ENCODE results near the gene SPRN.
"Not testable (repeated sequence)": the region's sequence is repeated elsewhere in the genome, so short reads cannot be mapped to it uniquely, and the experiment has no call there.

The SPRN gene

DNA sequence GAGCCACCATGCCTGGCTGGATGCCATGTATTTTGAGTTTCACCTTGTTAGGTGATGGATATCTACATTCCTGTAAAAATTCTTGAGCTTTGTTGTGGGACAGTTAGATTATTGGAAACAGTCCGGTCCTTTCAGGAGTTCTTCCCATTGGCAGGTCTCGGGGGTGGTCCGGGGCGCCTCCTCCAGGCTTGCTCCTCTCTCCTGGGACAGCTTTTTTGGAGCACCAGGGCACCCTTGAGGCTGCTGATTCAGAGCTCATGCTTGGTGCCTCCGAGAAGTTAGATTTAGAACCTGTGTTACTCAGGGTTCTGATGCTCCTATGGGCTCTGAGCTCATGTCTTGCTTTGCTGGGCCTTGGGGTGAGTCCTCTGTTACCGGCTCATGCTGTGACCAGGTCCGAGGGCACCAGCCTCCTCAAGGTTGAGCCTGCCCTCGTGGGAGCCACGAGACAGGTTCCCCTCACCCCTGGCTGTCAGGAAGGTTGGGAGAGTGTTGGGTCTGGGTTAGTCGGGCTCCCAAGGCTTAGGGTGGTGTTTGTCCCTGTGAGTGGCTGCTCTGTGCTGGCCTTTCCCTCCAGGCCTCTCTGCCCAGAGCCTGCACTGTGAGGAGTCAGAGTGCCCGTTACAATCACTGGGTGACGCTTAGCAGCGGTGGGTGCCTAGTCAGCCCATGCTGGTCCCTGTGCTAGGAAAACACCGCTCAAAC is 6.0 kb downstream of the SPRN start:
- Histone ChIP-seq H2AFZ (ENCODE audit: low read length, unreplicated experiment) (no peak overlapping the region), H3K4me3 (ENCODE audit: low read depth, low read length) (no peak overlapping the region), H3K36me3 (ENCODE audit: insufficient read depth, low read length) (peaks cover 10% of the 10 kb centered on the region), H3K79me2 (ENCODE audit: control insufficient read depth, insufficient read depth, low read length, unreplicated experiment) (peaks cover 7% of the 10 kb centered on the region), H3K27me3 (ENCODE audit: insufficient read depth, low read length) (peaks cover 6% of the 10 kb centered on the region; the same call in 1 of the 2 replicates), H3K4me1 (ENCODE audit: control insufficient read depth, insufficient read depth, low read length, unreplicated experiment) (no peaks in the 10 kb centered on the region), H3K27ac (ENCODE audit: low read depth, low read length) (no peak overlapping the region)

DNA sequence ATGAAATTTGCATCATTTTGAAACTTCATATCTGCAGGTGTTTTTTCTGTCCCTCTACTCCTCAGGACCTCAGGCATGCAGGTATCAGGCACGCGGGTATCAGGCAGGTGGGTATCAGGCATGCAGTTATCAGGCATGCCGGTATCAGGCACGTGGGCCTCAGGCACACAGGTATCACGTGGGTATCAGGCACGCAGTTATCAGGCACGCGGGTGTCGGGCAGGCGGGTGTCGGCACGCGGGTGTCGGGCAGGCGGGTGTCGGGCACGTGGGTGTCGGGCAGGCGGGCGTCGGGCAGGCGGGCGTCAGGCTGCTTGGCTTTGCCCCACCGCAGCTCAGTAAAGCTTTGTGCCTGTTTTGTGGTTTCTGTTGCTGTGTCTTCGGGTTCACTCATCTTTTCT is 8.7 kb downstream of the SPRN start:
- Histone ChIP-seq H3K4me3 (ENCODE audit: low read depth, low read length) (no peak overlapping the region), H3K4me1 (ENCODE audit: control insufficient read depth, insufficient read depth, low read length, unreplicated experiment) (no peaks in the 10 kb centered on the region), H3K36me3 (ENCODE audit: insufficient read depth, low read length) (peaks cover 37% of the 10 kb centered on the region), H3K79me2 (ENCODE audit: control insufficient read depth, insufficient read depth, low read length, unreplicated experiment) (peaks cover 14% of the 10 kb centered on the region), H3K27ac (ENCODE audit: low read depth, low read length) (no peak overlapping the region), H2AFZ (ENCODE audit: low read length, unreplicated experiment) (no peak overlapping the region), H3K27me3 (ENCODE audit: insufficient read depth, low read length) (no peaks in the 10 kb centered on the region)

DNA sequence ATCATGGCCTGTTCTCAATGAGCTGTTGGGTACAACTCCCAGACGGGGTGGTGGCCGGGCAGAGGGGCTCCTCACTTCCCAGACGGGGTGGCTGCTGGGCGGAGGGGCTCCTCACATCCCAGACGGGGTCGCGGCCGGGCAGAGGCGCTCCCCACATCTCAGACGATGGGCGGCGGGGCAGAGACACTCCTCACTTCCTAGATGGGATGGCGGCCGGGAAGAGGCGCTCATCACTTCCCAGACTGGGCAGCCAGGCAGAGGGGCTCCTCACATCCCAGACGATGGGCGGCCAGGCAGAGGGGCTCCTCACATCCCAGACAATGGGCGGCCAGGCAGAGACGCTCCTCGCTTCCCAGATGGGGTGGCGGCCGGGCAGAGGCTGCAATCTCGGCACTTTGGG is 10.0 kb downstream of the SPRN start:
- H3K4me3 ChIP-seq (ENCODE audit: low read depth, low read length); H3K27me3 ChIP-seq (ENCODE audit: insufficient read depth, low read length); H3K27ac ChIP-seq (ENCODE audit: low read depth, low read length); H3K4me1 ChIP-seq (ENCODE audit: control insufficient read depth, insufficient read depth, low read length, unreplicated experiment); H2AFZ ChIP-seq (ENCODE audit: low read length, unreplicated experiment): not testable (repeated sequence)
- Histone ChIP-seq H3K36me3 (ENCODE audit: insufficient read depth, low read length) (peaks cover 49% of the 10 kb centered on the region), H3K79me2 (ENCODE audit: control insufficient read depth, insufficient read depth, low read length, unreplicated experiment) (peaks cover 20% of the 10 kb centered on the region)

DNA sequence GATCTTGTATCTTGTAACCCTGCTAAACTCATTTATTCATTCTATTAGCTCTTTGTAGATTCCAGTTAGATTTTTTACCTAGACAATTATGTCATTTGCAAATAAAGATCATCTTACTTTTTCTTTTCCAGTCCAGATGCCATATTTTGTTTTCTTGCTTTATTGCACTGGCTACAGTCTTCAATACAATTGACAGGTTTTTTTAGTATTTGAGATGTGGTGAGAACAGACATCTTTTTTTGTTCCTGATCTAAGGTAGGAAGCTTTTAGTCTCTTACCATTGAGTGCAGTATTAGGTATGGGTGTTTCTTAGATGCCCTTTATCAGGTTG is 12.1 kb downstream of the SPRN start:
- H3K4me3 ChIP-seq (ENCODE audit: low read depth, low read length), result no peak overlapping the region
- no peaks in the 10 kb centered on the region for H3K4me1 ChIP-seq (ENCODE audit: control insufficient read depth, insufficient read depth, low read length, unreplicated experiment)
- no peaks in the 10 kb centered on the region for H3K27me3 ChIP-seq (ENCODE audit: insufficient read depth, low read length)
- peaks cover 67% of the 10 kb centered on the region for H3K36me3 ChIP-seq (ENCODE audit: insufficient read depth, low read length)
- no peak overlapping the region for H3K27ac ChIP-seq (ENCODE audit: low read depth, low read length)
- peaks cover 37% of the 10 kb centered on the region for H3K79me2 ChIP-seq (ENCODE audit: control insufficient read depth, insufficient read depth, low read length, unreplicated experiment)
- H2AFZ ChIP-seq (ENCODE audit: low read length, unreplicated experiment), result no peak overlapping the region

DNA sequence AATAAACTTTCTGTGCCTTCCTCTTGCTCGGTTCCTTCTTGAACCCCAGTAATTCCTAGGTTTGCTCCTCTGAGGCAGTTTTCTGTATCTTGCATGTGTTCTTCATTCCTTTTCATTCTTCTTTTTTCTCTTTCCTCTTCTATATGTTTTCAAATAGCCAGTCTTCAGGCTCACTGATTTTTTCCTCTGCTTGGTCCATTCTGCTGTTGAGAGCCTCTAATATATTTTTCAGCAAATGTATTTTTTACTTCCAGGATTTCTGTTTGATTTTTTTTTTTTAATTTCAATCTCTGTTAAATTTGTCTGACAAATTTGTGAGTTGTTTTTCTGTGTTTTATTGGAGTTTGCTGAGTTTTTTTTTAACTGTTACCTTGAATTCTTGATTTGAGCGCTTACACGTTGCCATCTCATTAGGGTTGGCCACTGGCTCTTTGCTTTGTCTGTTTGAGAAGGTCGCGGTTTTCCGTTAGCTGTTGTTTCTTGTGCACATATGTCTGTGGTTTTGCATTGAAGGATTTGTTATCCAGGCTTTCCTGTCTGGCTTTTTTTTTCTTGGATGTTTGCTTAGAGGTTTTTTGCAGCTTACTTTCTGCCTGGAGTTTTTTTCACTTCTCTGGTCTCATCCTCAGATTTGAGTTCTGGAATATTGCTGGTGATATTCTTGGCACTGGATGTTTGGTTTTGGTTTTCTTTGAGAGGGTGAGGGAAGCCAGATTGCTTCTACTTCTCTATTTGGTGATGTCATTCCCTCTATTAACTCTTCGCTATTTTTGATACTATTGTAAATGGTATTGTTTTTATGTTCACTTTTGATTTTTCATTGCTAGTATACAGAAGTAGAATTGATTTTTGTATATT is 12.7 kb downstream of the SPRN start:
- no peak overlapping the region for H3K27ac ChIP-seq (ENCODE audit: low read depth, low read length)
- H3K79me2 ChIP-seq (ENCODE audit: control insufficient read depth, insufficient read depth, low read length, unreplicated experiment), result peaks cover 42% of the 10 kb centered on the region
- peaks cover 67% of the 10 kb centered on the region for H3K36me3 ChIP-seq (ENCODE audit: insufficient read depth, low read length)
- no peak overlapping the region for H2AFZ ChIP-seq (ENCODE audit: low read length, unreplicated experiment)
- no peaks in the 10 kb centered on the region for H3K4me1 ChIP-seq (ENCODE audit: control insufficient read depth, insufficient read depth, low read length, unreplicated experiment)
- no peak overlapping the region for H3K4me3 ChIP-seq (ENCODE audit: low read depth, low read length)
- no peaks in the 10 kb centered on the region for H3K27me3 ChIP-seq (ENCODE audit: insufficient read depth, low read length)

DNA sequence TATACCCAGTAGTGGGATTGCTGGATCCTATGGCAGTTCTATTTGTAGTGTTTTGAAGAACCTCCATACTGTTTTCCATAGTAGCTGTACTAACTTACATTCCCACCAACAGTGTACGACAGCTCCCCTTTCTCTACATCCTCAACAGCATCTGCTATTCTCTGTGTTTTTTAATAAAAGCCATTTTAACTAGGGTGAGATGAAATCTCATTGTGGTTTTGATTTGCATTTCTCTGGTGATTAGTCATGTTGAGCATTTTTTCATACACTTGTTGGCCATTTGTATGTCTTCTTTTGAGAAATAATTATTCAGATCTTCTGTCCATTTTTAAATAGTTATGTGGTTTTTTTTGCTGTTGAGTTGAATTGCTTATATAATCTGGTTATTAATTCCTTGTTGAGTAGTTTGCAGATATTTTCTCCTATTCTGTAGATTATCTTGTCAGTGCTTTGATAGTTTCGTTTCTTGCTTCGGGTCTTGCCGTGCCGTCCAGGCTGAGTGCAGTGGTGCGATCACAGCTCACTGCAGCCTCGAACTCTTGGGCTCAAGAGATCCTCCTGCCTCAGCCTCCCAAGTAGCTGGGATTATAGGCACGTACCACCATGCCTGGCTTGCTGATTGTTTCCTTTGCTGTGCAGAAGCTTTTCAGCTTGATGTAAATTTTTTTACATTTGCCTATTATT is 18.4 kb downstream of the SPRN start:
- Histone ChIP-seq H3K36me3 (ENCODE audit: insufficient read depth, low read length) (peaks cover 46% of the 10 kb centered on the region), H3K4me3 (ENCODE audit: low read depth, low read length) (no peak overlapping the region), H3K27me3 (ENCODE audit: insufficient read depth, low read length) (no peaks in the 10 kb centered on the region), H2AFZ (ENCODE audit: low read length, unreplicated experiment) (no peak overlapping the region), H3K27ac (ENCODE audit: low read depth, low read length) (peak overlapping the region; percentile 13; the same call in 1 of the 2 replicates), H3K79me2 (ENCODE audit: control insufficient read depth, insufficient read depth, low read length, unreplicated experiment) (peaks cover 38% of the 10 kb centered on the region), H3K4me1 (ENCODE audit: control insufficient read depth, insufficient read depth, low read length, unreplicated experiment) (peaks cover 14% of the 10 kb centered on the region)

DNA sequence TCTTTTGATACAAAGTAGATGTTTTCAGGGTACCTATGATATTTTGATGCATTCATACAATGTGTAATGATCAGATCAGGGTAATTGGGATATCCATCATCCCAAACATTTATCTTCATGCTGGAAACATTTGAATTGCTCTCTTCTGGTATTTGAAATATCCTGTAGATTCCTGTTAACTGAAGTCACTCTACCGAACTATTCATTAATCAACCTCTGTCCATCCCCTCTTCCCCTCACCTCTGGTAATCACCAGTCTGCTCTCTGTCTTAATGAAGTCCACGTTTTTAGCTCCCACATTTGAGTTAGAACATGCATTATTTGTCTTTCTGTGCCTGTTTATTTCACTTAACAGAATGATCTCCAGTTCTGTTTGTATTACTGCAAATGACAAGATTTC is 19.2 kb downstream of the SPRN start:
- Histone ChIP-seq H3K79me2 (ENCODE audit: control insufficient read depth, insufficient read depth, low read length, unreplicated experiment) (peaks cover 36% of the 10 kb centered on the region), H2AFZ (ENCODE audit: low read length, unreplicated experiment) (no peak overlapping the region), H3K4me3 (ENCODE audit: low read depth, low read length) (no peak overlapping the region), H3K4me1 (ENCODE audit: control insufficient read depth, insufficient read depth, low read length, unreplicated experiment) (peaks cover 14% of the 10 kb centered on the region), H3K27me3 (ENCODE audit: insufficient read depth, low read length) (no peaks in the 10 kb centered on the region), H3K27ac (ENCODE audit: low read depth, low read length) (peak overlapping the region; percentile 13; the same call in 1 of the 2 replicates), H3K36me3 (ENCODE audit: insufficient read depth, low read length) (peaks cover 43% of the 10 kb centered on the region)

DNA sequence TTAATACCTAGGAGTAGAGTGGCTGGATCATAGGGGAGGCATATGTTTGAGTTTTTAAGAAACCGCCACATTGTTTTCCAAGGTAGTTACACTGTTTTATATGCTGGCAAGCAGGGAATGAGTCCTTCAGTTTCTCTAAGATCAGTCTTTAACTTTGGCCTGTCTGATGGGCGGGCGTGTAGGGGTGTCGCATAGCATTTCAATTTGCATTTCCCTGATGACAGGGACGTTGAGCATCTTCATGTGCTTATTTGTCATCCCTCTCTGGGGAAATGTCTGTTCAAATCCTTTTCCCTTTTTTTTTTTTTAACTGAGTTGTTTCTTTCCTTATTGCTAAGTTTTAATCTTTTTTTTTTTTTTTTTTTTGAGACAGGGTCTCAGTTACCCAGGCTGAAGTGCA is 20.6 kb downstream of the SPRN start:
- Histone ChIP-seq H3K27me3 (ENCODE audit: insufficient read depth, low read length) (no peaks in the 10 kb centered on the region), H3K4me3 (ENCODE audit: low read depth, low read length) (no peak overlapping the region), H3K4me1 (ENCODE audit: control insufficient read depth, insufficient read depth, low read length, unreplicated experiment) (peaks cover 14% of the 10 kb centered on the region), H2AFZ (ENCODE audit: low read length, unreplicated experiment) (no peak overlapping the region), H3K36me3 (ENCODE audit: insufficient read depth, low read length) (peaks cover 32% of the 10 kb centered on the region), H3K79me2 (ENCODE audit: control insufficient read depth, insufficient read depth, low read length, unreplicated experiment) (peaks cover 33% of the 10 kb centered on the region), H3K27ac (ENCODE audit: low read depth, low read length) (no peak overlapping the region)

DNA sequence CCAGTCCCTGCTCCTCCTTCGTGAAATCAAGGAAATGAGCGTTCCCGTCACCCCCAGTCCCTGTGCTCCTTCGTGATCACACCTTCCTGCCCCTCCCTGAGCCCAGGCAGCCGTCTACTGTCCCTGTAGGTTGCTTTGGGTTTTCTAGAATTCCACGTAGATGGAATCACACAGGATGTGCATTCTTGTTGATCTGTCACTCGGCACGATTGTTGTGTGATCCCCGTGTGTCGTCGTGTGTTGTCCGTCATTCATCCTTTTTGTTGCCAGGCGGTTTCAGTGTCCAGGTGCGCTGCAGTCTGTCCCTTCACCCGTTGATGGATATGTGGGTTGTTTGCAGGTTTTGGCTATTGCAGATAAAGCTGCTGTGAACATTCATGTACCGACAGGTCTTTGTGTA is 21.1 kb downstream of the SPRN start:
- H3K4me3 ChIP-seq (ENCODE audit: low read depth, low read length), result no peak overlapping the region
- peaks cover 33% of the 10 kb centered on the region for H3K79me2 ChIP-seq (ENCODE audit: control insufficient read depth, insufficient read depth, low read length, unreplicated experiment)
- H3K27ac ChIP-seq (ENCODE audit: low read depth, low read length), result no peak overlapping the region
- peaks cover 28% of the 10 kb centered on the region for H3K36me3 ChIP-seq (ENCODE audit: insufficient read depth, low read length)
- peaks cover 14% of the 10 kb centered on the region for H3K4me1 ChIP-seq (ENCODE audit: control insufficient read depth, insufficient read depth, low read length, unreplicated experiment)
- H3K27me3 ChIP-seq (ENCODE audit: insufficient read depth, low read length), result no peaks in the 10 kb centered on the region
- no peak overlapping the region for H2AFZ ChIP-seq (ENCODE audit: low read length, unreplicated experiment)

DNA sequence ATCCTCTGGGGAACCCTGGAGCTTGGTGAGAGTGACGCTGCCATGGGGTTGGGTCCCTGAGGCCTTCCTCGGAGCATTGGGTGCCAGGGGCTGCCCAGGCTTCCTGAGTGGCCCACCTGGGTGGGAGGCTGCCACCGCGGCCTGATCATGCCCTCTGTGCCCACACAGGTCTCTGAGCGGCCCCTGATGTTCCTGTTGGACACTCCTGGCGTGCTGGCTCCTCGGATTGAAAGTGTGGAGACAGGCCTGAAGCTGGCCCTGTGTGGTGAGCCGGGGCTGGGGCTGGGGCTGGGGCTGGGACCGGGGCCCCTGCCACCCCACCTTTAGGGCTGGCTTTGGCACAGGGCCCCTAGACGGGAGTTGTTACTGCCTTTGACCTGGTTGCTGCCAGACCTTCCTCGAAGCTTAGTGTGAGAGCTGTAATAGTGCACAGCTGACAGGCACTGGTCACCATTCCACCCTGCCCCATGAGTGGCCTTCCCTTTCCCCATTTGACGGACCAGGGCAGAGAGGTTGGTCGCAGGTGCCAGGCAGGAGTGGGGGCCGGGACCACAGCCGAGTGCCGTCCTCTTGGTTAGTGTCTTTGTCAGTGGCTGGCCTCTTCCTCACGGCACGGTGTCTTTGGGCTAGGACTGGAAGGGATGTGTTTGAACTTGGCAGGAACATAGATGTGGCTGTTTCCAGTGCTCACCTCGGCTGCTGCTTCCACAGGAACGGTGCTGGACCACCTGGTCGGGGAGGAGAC is 22.3 kb downstream of the SPRN start:
- peaks cover 20% of the 10 kb centered on the region; the same call in 1 of the 2 replicates for H3K36me3 ChIP-seq (ENCODE audit: insufficient read depth, low read length)
- no peaks in the 10 kb centered on the region for H3K27me3 ChIP-seq (ENCODE audit: insufficient read depth, low read length)
- H3K4me1 ChIP-seq (ENCODE audit: control insufficient read depth, insufficient read depth, low read length, unreplicated experiment), result peaks cover 14% of the 10 kb centered on the region
- H3K4me3 ChIP-seq (ENCODE audit: low read depth, low read length), result no peak overlapping the region
- no peak overlapping the region for H3K27ac ChIP-seq (ENCODE audit: low read depth, low read length)
- H3K79me2 ChIP-seq (ENCODE audit: control insufficient read depth, insufficient read depth, low read length, unreplicated experiment), result peaks cover 25% of the 10 kb centered on the region
- no peak overlapping the region for H2AFZ ChIP-seq (ENCODE audit: low read length, unreplicated experiment)

All from ACC112 (cell line).